ENCODE results near the gene MAGI1.

- TF ChIP-seq CTCF (IDR thresholded peaks at IDR 0.05) (no peak), POLR2A (IDR thresholded peaks at IDR 0.05) (no peak), POLR2AphosphoS5 (IDR thresholded peaks at IDR 0.05) (no peak)
These were observed 180.0 kb downstream of the MAGI1 start for GRCh38 chr3:65858749-65859148.
